OCI-LY1 (cell line): ENCODE measurements around the gene EVA1C.
"Not testable (repeated sequence)": the region's sequence is repeated elsewhere in the genome, so short reads cannot be mapped to it uniquely, and the experiment has no call there.

Source experiments
- H2AFZ ChIP-seq: fragments of 200-600 bp; sonication (generic), shearing (Covaris generic); 2 replicates; pipeline ENCODE4 v1.6.0; 2014; ENCODE audit warnings: antibody characterized with exemption, mild to moderate bottlenecking, low read length
- H3F3A ChIP-seq: fragments of 200-600 bp; sonication (generic), shearing (Covaris generic); 2 replicates; pipeline ENCODE4 v1.6.0; 2014; ENCODE audit warnings: mild to moderate bottlenecking, antibody characterized with exemption, low read length, moderate library complexity; ENCODE audit not compliant: insufficient read depth
- H3K27ac ChIP-seq: fragments of 200-600 bp; sonication (generic); 2 replicates; pipeline ENCODE4 v1.5.1; 2014; ENCODE audit warnings: low read length, mixed run types, mild to moderate bottlenecking, low read depth; ENCODE audit not compliant: poor library complexity, severe bottlenecking
- H3K27me3 ChIP-seq: fragments of 200-600 bp; sonication (generic); 2 replicates; pipeline ENCODE4 v1.6.0; 2014; ENCODE audit warnings: antibody characterized with exemption, mild to moderate bottlenecking, low read length, moderate library complexity; ENCODE audit not compliant: insufficient read depth
- H3K36me3 ChIP-seq: fragments of 200-600 bp; sonication (generic); 2 replicates; pipeline ENCODE4 v1.6.1; 2014; ENCODE audit warnings: mild to moderate bottlenecking, antibody characterized with exemption, low read length, moderate library complexity, mixed read lengths; ENCODE audit not compliant: insufficient read depth
- H3K4me1 ChIP-seq: fragments of 200-600 bp; sonication (generic); 2 replicates; pipeline ENCODE4 v1.5.1; 2014; ENCODE audit warnings: mild to moderate bottlenecking, low read length, moderate library complexity; ENCODE audit not compliant: insufficient read depth, severe bottlenecking
- H3K4me2 ChIP-seq: fragments of 200-600 bp; sonication (generic), shearing (Covaris generic); 2 replicates; pipeline ENCODE4 v1.6.1; 2014; ENCODE audit warnings: low read length
- H3K4me3 ChIP-seq: fragments of 200-600 bp; sonication (generic); 2 replicates; pipeline ENCODE4 v1.5.1; 2014; ENCODE audit warnings: low read length, low read depth, mild to moderate bottlenecking, mixed read lengths; ENCODE audit not compliant: poor library complexity, severe bottlenecking
- H3K79me2 ChIP-seq: fragments of 200-600 bp; shearing (Covaris generic); 2 replicates; pipeline ENCODE4 v1.6.1; 2016; ENCODE audit warnings: mixed run types, low read length, mixed read lengths; ENCODE audit not compliant: insufficient read depth
- H3K9ac ChIP-seq: fragments of 200-600 bp; sonication (generic), shearing (Covaris generic); 2 replicates; pipeline ENCODE4 v1.6.1; 2014; ENCODE audit warnings: mild to moderate bottlenecking, low read length, mixed read lengths
- H3K9me2 ChIP-seq: fragments of 200-600 bp; sonication (generic), shearing (Covaris generic); 2 replicates; pipeline ENCODE4 v1.6.1; 2014; ENCODE audit warnings: low read depth, mild to moderate bottlenecking, low read length, mixed read lengths
- H3K9me3 ChIP-seq: fragments of 200-600 bp; shearing (Covaris generic); 2 replicates; pipeline ENCODE4 v1.6.1; 2014; ENCODE audit warnings: low read length, mixed read lengths
- H4K20me1 ChIP-seq: fragments of 200-600 bp; sonication (generic), shearing (Covaris generic); 2 replicates; pipeline ENCODE4 v1.6.0; 2016; ENCODE audit warnings: mild to moderate bottlenecking, low read length; ENCODE audit not compliant: insufficient read depth
- EZH2 ChIP-seq: fragments of 200-600 bp; sonication (generic), shearing (Covaris generic); IDR thresholded peaks from 2 replicates; pipeline ENCODE4 v1.8.0; 2017; ENCODE audit warnings: borderline replicate concordance, mixed run types, mild to moderate bottlenecking, antibody characterized with exemption, low read length, moderate library complexity, mixed read lengths
- TF ChIP-seq, protein P1 (sequence below): fragments of 200-600 bp; sonication (generic), shearing (Covaris generic); IDR thresholded peaks from 2 replicates; pipeline ENCODE4 v1.5.1; 2017; ENCODE audit warnings: mild to moderate bottlenecking, antibody characterized with exemption, low read length, moderate library complexity, mixed read lengths

Gene EVA1C

DNA sequence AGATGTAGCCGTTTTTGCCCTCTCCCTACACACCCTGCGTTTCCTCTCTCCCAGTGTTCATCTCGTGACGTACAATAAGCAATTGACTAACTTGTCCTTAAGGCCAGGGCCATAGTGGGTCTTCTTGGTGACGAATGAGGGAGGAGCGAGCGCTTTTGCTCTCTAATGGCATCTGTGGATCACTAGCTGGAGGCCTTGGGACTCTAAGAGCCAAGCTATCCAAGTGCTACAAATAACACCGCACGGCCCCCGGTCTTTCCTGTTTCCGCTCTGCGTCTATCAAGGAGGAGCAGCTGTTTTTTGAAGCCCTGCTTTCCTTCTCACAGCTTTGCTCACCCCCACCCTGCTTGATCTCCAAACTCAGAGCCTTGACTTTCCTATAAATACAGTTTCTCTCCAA, 25.2 kb downstream of the EVA1C start:
- Histone ChIP-seq H4K20me1 (no peaks in the 10 kb centered on the region), H3K4me1 (no peaks in the 10 kb centered on the region), H3K9me3 (no peaks in the 10 kb centered on the region), H3K9ac (no peak overlapping the region), H3K4me2 (no peak overlapping the region), H3K4me3 (no peak overlapping the region), H3K79me2 (no peaks in the 10 kb centered on the region), H3K36me3 (no peaks in the 10 kb centered on the region), H2AFZ (no peak overlapping the region), H3K9me2 (no peaks in the 10 kb centered on the region), H3K27ac (no peak overlapping the region), H3F3A (no peaks in the 10 kb centered on the region), H3K27me3 (no peaks in the 10 kb centered on the region; the same call in 1 of the 2 replicates)
- TF ChIP-seq, protein P1, sequence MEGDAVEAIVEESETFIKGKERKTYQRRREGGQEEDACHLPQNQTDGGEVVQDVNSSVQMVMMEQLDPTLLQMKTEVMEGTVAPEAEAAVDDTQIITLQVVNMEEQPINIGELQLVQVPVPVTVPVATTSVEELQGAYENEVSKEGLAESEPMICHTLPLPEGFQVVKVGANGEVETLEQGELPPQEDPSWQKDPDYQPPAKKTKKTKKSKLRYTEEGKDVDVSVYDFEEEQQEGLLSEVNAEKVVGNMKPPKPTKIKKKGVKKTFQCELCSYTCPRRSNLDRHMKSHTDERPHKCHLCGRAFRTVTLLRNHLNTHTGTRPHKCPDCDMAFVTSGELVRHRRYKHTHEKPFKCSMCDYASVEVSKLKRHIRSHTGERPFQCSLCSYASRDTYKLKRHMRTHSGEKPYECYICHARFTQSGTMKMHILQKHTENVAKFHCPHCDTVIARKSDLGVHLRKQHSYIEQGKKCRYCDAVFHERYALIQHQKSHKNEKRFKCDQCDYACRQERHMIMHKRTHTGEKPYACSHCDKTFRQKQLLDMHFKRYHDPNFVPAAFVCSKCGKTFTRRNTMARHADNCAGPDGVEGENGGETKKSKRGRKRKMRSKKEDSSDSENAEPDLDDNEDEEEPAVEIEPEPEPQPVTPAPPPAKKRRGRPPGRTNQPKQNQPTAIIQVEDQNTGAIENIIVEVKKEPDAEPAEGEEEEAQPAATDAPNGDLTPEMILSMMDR, result no peak
- no peak for TF ChIP-seq EZH2

DNA sequence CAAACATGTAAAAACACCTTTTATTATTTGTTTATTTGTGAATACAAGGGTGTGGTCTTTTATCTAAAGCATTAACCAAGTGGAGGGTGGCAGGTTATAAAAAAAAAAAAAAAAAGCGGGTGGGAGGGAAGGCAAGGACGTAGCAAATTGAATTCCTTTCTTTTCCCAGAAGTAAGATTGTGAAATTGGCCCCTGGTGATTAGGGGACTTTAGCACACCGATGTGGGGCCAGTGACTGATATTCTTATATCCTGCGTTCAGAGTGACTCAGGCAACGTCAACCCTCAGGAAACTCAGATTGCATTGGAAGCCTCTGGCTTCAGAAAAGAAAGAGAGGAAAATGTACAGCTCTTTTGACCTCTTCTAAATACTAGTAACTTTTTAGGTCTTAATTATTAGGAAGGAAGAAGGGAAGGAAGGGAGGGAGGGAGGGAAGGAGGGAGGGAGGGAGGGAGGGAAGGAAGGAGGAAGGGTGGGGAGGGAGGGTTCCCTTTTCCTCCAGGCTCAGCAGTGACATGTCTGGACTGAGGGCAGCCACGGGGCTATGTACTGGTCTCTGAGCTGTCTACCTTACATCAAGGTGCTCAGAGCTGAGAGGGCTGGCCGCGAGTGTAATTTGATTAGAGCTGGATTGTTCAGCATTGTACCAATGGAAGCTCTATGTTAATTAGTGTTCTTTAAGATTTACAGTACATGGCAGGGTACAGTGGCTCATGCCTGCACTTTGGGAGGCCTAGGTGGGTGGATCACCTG, 30.2 kb downstream of the EVA1C start:
- Histone ChIP-seq H3K27me3 (no peaks in the 10 kb centered on the region; the same call in 1 of the 2 replicates), H3K79me2 (no peaks in the 10 kb centered on the region), H3K9me3 (no peaks in the 10 kb centered on the region), H3K27ac (no peak overlapping the region), H3K4me2 (no peak overlapping the region), H2AFZ (no peak overlapping the region), H4K20me1 (no peaks in the 10 kb centered on the region), H3K4me1 (no peaks in the 10 kb centered on the region), H3F3A (no peaks in the 10 kb centered on the region), H3K9ac (no peak overlapping the region), H3K4me3 (no peak overlapping the region), H3K36me3 (no peaks in the 10 kb centered on the region), H3K9me2 (no peaks in the 10 kb centered on the region)
- no peak for TF ChIP-seq EZH2
- TF ChIP-seq, protein P1, result no peak

DNA sequence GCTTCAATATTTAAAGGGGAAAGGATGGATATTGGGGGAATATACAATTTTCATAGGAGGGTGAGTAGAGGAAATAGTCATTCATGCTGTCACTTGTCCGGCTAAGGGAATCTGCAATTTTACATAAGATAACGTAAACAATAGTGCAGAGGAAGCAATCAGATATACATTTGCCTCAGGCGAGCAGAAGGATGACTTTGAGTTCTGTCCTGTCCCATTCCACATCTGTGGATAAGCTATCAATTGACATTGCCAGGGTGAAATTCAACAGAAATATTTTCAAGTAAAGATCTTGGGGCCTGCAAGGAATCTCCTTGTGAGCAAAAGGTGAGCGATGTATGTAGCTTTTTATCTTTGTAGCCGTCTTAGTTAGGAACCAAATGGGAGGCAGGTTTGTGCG, 32.6 kb downstream of the EVA1C start:
- H3K27me3 ChIP-seq, result no peaks in the 10 kb centered on the region; the same call in 1 of the 2 replicates
- H3K79me2 ChIP-seq, result no peaks in the 10 kb centered on the region
- H3K9ac ChIP-seq, result no peak overlapping the region
- no peaks in the 10 kb centered on the region for H3K9me2 ChIP-seq
- TF ChIP-seq EZH2, result no peak
- TF ChIP-seq, protein P1, result no peak
- H3K4me2 ChIP-seq, result no peak overlapping the region
- H3K9me3 ChIP-seq, result no peaks in the 10 kb centered on the region
- H2AFZ ChIP-seq, result no peak overlapping the region
- H4K20me1 ChIP-seq, result no peaks in the 10 kb centered on the region
- H3K36me3 ChIP-seq, result no peaks in the 10 kb centered on the region
- no peaks in the 10 kb centered on the region for H3K4me1 ChIP-seq
- no peak overlapping the region for H3K4me3 ChIP-seq
- no peak overlapping the region for H3K27ac ChIP-seq
- no peaks in the 10 kb centered on the region for H3F3A ChIP-seq

DNA sequence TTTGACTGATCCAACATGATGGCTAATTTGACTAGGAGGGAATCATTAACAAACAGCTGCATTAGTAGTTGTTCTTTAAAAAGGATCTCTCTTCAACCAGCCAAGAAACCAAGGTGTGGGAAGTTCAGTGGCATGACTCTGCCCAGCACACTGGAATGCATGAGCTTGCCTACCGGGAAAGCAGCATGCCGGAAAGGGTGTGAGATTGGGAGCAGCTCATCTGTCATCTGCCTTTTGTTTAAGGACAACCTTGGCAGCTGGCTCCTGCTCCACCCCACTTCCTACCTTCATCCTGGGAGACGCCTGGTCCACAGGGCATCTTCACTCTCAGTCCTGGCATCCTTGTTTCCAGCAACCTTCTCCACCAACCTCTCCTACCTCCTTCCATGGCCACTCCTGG, 33.9 kb downstream of the EVA1C start:
- H3K9ac ChIP-seq, H3K27ac ChIP-seq, H3K4me2 ChIP-seq: not testable (repeated sequence)

More for the DNA sequence above, 33.9 kb downstream of the EVA1C start:
- not testable (repeated sequence) for H3K4me1 ChIP-seq, H3K27me3 ChIP-seq, H3K4me3 ChIP-seq, H2AFZ ChIP-seq, H3K36me3 ChIP-seq, H3K9me2 ChIP-seq, H4K20me1 ChIP-seq, H3K9me3 ChIP-seq, H3K79me2 ChIP-seq, H3F3A ChIP-seq
